ENCODE measurements around the gene GALNT9. TPM values are rescaled to one million over a fixed set of nuclear protein-coding genes. Genes with fewer than 3 reads are reported as not detected.

GALNT9 gene
- total and polyA plus RNA-seq, 8 donors = 0.15 to 3.1 (median 0.19) TPM; not detected in 5

- no peaks in the 10 kb centered on the region for H3K9me3 ChIP-seq
- intact Hi-C loops (cut with DNase I; ENCODE audit: low total_unique reads) = no loop called here
- 47 to 54% (median 53%) methylated on average over 19 to 26 of the region's 26 CpGs for WGBS, 5 donors
- no peak overlapping the region for H3K27ac ChIP-seq
- H3K36me3 ChIP-seq = peaks cover 0 to 4% (median 1%) of the 10 kb centered on the region in 4 donors
- DNase-seq = no peak
- peaks cover 0 to 19% (median 16%) of the 10 kb centered on the region in 4 donors for H3K4me1 ChIP-seq
- TF ChIP-seq POLR2AphosphoS5 (IDR thresholded peaks at IDR 0.05) = no peak
- H3K4me3 ChIP-seq = no peak overlapping the region
- H3K27me3 ChIP-seq = peaks cover 0 to 45% (median 6%) of the 10 kb centered on the region in 3 donors
Observed at GRCh38 chr12:132163041-132163910, 166.1 kb downstream of the GALNT9 start.

- Histone ChIP-seq H3K27ac (peak overlapping the region in 1 of 5 donors; percentile 31), H3K4me3 (peak overlapping the region in 1 of 4 donors; percentile 11), H3K4me1 (peaks cover 0 to 19% (median 16%) of the 10 kb centered on the region in 4 donors), H3K9me3 (no peaks in the 10 kb centered on the region), H3K36me3 (peaks cover 0 to 11% (median 7%) of the 10 kb centered on the region in 4 donors), H3K27me3 (peaks cover 0 to 38% (median 6%) of the 10 kb centered on the region in 3 donors)
- intact Hi-C loops (cut with DNase I; ENCODE audit: low total_unique reads) = no loop called here
- no peak for TF ChIP-seq POLR2A (IDR thresholded peaks at IDR 0.05)
- no peak for TF ChIP-seq CTCF (IDR thresholded peaks at IDR 0.05)
- TF ChIP-seq EP300 (IDR thresholded peaks at IDR 0.05) = no peak
- no peak for TF ChIP-seq POLR2AphosphoS5 (IDR thresholded peaks at IDR 0.05)
- peak in 1 of 2 donors; percentile 46 for DNase-seq
- WGBS, 5 donors = 14 to 36% (median 28%) methylated on average over 10 to 17 of the region's 17 CpGs
Observed at GRCh38 chr12:132162508-132163031, 166.8 kb downstream of the GALNT9 start.

- no peak for DNase-seq
- 53 to 58% (median 56%) methylated on average over 17 of the region's 17 CpGs for WGBS, 5 donors
- intact Hi-C loops (cut with DNase I; ENCODE audit: low total_unique reads) = no loop called here
- peak overlapping the region in 1 of 4 donors; percentile 11 for H3K4me3 ChIP-seq
- H3K4me1 ChIP-seq = peaks cover 0 to 19% (median 16%) of the 10 kb centered on the region in 4 donors
- peaks cover 0 to 17% (median 13%) of the 10 kb centered on the region in 4 donors for H3K36me3 ChIP-seq
- no peak for TF ChIP-seq POLR2AphosphoS5 (IDR thresholded peaks at IDR 0.05)
- no peak for TF ChIP-seq EP300 (IDR thresholded peaks at IDR 0.05)
- TF ChIP-seq POLR2A (IDR thresholded peaks at IDR 0.05) = no peak
- TF ChIP-seq CTCF (IDR thresholded peaks at IDR 0.05) = no peak
- peaks cover 0 to 32% (median 6%) of the 10 kb centered on the region in 3 donors for H3K27me3 ChIP-seq
- no peaks in the 10 kb centered on the region for H3K9me3 ChIP-seq
- peak overlapping the region in 1 of 5 donors; percentile 31 for H3K27ac ChIP-seq
Observed at GRCh38 chr12:132161796-132162507, 167.4 kb downstream of the GALNT9 start.

GRCh38 chr12:132161036-132161781 lies 168.2 kb downstream of the GALNT9 start:
- Histone ChIP-seq H3K36me3 (peaks cover 0 to 22% (median 18%) of the 10 kb centered on the region in 4 donors), H3K9me3 (no peaks in the 10 kb centered on the region), H3K4me3 (no peak overlapping the region), H3K27ac (no peak overlapping the region), H3K27me3 (peaks cover 0 to 32% (median 6%) of the 10 kb centered on the region in 3 donors), H3K4me1 (peaks cover 0 to 19% (median 16%) of the 10 kb centered on the region in 4 donors)
- no peak for DNase-seq
- intact Hi-C loops (cut with DNase I; ENCODE audit: low total_unique reads) = no loop called here
- TF ChIP-seq POLR2A (IDR thresholded peaks at IDR 0.05) = no peak
- no peak for TF ChIP-seq CTCF (IDR thresholded peaks at IDR 0.05)
- no peak for TF ChIP-seq POLR2AphosphoS5 (IDR thresholded peaks at IDR 0.05)
- TF ChIP-seq EP300 (IDR thresholded peaks at IDR 0.05) = no peak
- 51 to 62% (median 58%) methylated on average over 11 to 14 of the region's 14 CpGs for WGBS, 5 donors
